Liver (tissue), 9 donors: ENCODE data around the gene ZNG1F. TPM values are rescaled to one million over a fixed set of nuclear protein-coding genes. Genes with fewer than 3 reads are reported as not detected.
"Not testable (repeated sequence)": the region's sequence is repeated elsewhere in the genome, so short reads cannot be mapped to it uniquely, and the experiment has no call there.

Experiments used
- DNase-seq: peaks from one replicate; pipeline ENCODE4 v3.0.0-alpha.2; 2017; ENCODE audit warnings: low spot score
- H3K27ac ChIP-seq, 2 donors: one replicate each; pipeline ENCODE4 v1.7.0; 2013; ENCODE audit warnings: inconsistent platforms in 2 of 2, low read length in 2 of 2, control low read depth in 1 of 2, low read depth in 1 of 2, mild to moderate bottlenecking in 1 of 2
- H3K27me3 ChIP-seq, 4 donors: one replicate each; pipeline versions ENCODE4 v1.6.1 to v1.7.0; 2013; ENCODE audit warnings: low read length in 3 of 4, inconsistent platforms in 1 of 4, mild to moderate bottlenecking in 1 of 4, moderate library complexity in 1 of 4; ENCODE audit not compliant: control insufficient read depth in 4 of 4, insufficient read depth in 4 of 4
- H3K36me3 ChIP-seq, 4 donors: one replicate each; pipeline versions ENCODE4 v1.6.1 to v1.7.0; 2013; ENCODE audit warnings: low read length in 3 of 4, mild to moderate bottlenecking in 3 of 4, low read depth in 1 of 4, moderate library complexity in 1 of 4; ENCODE audit not compliant: control insufficient read depth in 4 of 4, insufficient read depth in 3 of 4
- H3K4me1 ChIP-seq, 4 donors: one replicate each; pipeline versions ENCODE4 v1.6.1 to v1.7.0; 2013; ENCODE audit warnings: low read length in 3 of 4, mild to moderate bottlenecking in 3 of 4, moderate library complexity in 1 of 4; ENCODE audit not compliant: control insufficient read depth in 4 of 4, insufficient read depth in 4 of 4
- H3K4me3 ChIP-seq, 3 donors: one replicate each; pipeline versions ENCODE4 v1.6.1 to v1.7.0; 2013; ENCODE audit warnings: low read length in 3 of 3, control low read depth in 1 of 3, low read depth in 1 of 3, mild to moderate bottlenecking in 1 of 3
- H3K9ac ChIP-seq, 2 donors: one replicate each; pipeline ENCODE4 v1.7.0; 2013; ENCODE audit warnings: low read length in 2 of 2, mild to moderate bottlenecking in 2 of 2, moderate library complexity in 2 of 2, control low read depth in 1 of 2, low read depth in 1 of 2
- H3K9me3 ChIP-seq, 4 donors: one replicate each; pipeline versions ENCODE4 v1.6.1 to v1.7.0; 2013; ENCODE audit warnings: low read length in 3 of 4; ENCODE audit not compliant: control insufficient read depth in 4 of 4
- WGBS: extraction: QIAGEN DNeasy Blood & Tissue Kit; methylation state at CpG from one replicate; pipeline ENCODE4 v1.1.7; 2013; 5-methylcytosine and 5-hydroxymethylcytosine counted together
- polyA plus RNA-seq, 2 donors: library from polyadenylated mRNA; stranded (reverse) in 1 of 2; unstranded in 1 of 2; fragments of 200-250 nt in 1 of 2; fragments of >200 nt in 1 of 2; fragmentation: Nextera tagmentation in 1 of 2; extraction: Ambion mirVana in 1 of 2; gene quantifications; one replicate each; pipeline versions ENCODE4 v1.2.1 to v1.2.3, GENCODE V29; 2013 to 2015
- total RNA-seq, 2 donors: library from RNA; depleted of rRNA; stranded (reverse); fragments of >200 nt; gene quantifications; one replicate each; pipeline ENCODE4 v1.2.3, GENCODE V29; 2014
- donor health status: healthy.
- donor health status: healthy.
- donor health status: healthy.
- donor health status: healthy.
- donor health status: healthy.

Gene ZNG1F
- total and polyA plus RNA-seq, 4 donors = 3.1 to 16.1 (median 7.9) TPM

DNA sequence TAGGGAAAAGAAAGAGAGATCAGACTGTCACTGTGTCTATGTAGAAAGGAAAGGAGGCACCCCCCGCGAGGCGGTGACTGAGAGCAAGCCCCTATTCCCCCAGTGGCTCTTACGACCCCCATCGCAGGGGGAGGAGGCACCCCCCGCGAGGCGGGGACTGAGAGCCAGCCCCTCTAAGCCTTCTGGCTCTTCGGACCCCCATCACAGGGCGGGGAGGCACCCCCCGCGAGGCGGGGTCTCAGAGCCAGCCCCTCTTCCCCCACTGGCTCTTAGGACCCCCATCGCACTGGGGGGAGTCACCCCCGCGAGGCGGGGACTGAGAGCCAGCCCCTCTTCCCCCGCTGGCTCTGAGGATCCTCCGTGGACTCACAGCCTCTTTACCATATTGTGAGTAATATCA, 84.6 kb downstream of the ZNG1F start:
- not testable (repeated sequence) for H3K27ac ChIP-seq, H3K36me3 ChIP-seq, H3K9ac ChIP-seq, DNase-seq, H3K9me3 ChIP-seq, H3K27me3 ChIP-seq, H3K4me1 ChIP-seq, H3K4me3 ChIP-seq
- WGBS = 20% methylated on average over 11 of the region's 19 CpGs

DNA sequence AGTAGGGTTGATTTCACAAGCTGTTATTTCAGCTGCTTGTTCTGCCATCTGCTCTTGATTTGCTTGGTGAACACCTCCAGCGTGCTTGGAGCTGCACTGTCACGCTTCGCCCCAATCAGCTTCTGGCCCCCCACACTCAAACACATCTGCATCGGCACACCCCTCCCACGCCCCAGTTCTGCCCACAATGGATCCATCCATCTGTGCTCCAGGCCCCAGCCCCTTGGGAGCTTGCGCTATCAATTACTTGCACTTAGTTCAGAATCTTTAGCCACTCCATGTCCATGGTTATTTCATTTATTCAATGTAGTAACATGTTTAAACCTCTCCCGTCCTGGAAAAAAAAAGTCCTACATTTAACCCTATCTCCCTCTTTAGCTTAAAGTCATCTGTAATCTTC, 88.6 kb downstream of the ZNG1F start:
- WGBS = 58% methylated on average over 4 of the region's 7 CpGs
- H3K4me1 ChIP-seq, H3K27me3 ChIP-seq, H3K36me3 ChIP-seq, H3K4me3 ChIP-seq, H3K27ac ChIP-seq, H3K9ac ChIP-seq, H3K9me3 ChIP-seq, DNase-seq: not testable (repeated sequence)

DNA sequence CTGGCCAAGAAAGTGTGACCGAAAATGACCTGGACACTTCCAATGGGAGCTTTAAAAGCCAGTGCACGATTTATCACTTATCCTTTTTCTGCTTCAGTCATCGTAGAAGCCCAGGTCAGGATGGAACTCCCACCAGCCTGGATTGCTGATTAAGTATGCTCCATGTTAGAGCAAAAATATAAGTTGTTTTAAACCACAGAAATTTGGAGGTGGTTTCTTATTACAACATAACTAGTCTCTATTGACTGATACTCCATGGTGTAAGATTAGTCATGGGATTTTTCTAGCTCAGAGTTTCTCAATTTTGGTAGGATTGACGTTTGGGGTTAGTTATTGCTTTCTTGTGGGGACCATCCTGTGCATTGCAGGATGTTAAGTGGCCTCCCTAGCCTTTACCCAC, 90.4 kb downstream of the ZNG1F start:
- not testable (repeated sequence) for H3K9ac ChIP-seq, H3K27ac ChIP-seq, H3K27me3 ChIP-seq, H3K4me3 ChIP-seq, DNase-seq, H3K9me3 ChIP-seq, H3K36me3 ChIP-seq, H3K4me1 ChIP-seq
- WGBS = 51% methylated on average over 4 of the region's 4 CpGs

DNA sequence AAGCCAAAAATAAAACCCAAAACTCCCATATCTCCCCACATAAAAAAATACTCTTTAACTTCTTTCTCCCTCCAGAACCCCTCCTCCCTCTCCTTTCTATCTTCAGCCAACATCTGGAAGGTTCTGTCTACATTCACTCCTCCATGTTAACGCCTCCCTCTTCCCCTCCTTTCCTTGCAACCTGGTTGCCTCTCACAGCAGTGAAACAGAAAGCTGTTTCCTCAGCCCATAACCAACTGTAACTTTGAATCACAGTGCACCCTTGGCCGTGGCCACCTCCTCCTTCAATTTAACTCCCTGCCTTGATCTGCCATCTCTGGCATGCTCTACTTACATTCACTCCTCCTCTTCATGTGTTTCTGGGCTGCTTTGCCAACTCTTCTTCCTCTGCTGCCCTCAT, 94.1 kb downstream of the ZNG1F start:
- WGBS = 51% methylated on average over 1 of the region's 2 CpGs
- H3K9me3 ChIP-seq = not testable (repeated sequence)

DNA sequence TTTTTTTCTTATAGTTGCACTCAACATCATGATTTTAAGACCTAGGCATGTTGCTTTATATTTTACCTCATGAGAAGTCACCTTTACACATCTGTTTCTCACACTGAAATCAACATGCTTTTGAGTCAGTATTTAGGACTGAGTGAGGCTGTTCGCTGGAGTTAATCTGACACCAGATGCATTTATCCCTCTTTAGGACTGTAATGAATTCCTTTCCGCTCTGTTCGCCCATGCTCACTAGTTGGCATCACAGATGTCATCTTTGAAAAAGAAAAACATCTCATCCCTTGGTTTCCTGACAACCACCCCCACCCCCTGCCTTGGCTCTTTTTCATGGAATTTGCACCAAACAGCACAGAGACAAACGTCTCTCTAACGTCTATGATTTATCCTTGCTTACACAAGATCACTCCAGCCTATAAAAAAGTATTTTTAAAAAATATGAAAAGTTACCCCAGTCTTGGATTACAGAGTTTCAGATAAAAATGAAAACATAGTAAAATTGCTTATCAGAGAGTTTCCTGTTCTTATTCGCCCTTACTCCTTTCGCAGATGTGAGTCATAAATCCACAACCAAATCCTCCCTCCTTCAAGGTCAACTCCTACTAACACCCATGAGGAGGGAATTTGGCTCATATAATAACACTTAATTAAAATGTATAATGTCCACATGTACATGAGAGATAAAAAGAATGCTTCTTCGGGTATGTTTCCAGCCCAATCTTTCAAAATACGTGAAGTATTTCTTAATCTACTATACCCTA, 94.9 kb downstream of the ZNG1F start:
- not testable (repeated sequence) for DNase-seq, H3K9ac ChIP-seq, H3K4me3 ChIP-seq, H3K9me3 ChIP-seq, H3K36me3 ChIP-seq, H3K27me3 ChIP-seq, H3K4me1 ChIP-seq, H3K27ac ChIP-seq
- 75% methylated on average over 3 of the region's 9 CpGs for WGBS

More for the DNA sequence above, 94.1 kb downstream of the ZNG1F start:
- H3K9ac ChIP-seq, H3K4me3 ChIP-seq, H3K27ac ChIP-seq, H3K27me3 ChIP-seq, DNase-seq, H3K4me1 ChIP-seq, H3K36me3 ChIP-seq: not testable (repeated sequence)

DNA sequence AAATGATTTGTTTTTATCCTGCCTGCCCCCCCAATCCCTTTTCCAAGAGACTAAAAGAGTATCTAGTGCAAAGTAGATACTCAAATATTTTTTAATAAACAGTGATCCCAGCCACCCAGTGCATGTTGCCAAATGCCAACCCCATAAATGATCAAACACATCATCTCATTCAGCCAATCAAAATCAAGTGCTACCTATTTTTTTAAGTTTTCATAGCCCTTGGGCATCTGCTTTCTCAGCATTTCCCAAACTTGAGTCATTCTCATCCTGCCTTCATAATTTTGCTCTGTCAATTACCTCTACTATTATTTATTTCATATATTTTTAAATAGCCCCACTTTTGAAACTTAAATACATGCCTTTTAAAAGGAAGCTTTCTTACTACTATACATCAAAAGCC, 98.2 kb downstream of the ZNG1F start:
- not testable (repeated sequence) for H3K4me1 ChIP-seq, H3K27me3 ChIP-seq, H3K27ac ChIP-seq, H3K9ac ChIP-seq, H3K4me3 ChIP-seq, H3K36me3 ChIP-seq, DNase-seq, H3K9me3 ChIP-seq

DNA sequence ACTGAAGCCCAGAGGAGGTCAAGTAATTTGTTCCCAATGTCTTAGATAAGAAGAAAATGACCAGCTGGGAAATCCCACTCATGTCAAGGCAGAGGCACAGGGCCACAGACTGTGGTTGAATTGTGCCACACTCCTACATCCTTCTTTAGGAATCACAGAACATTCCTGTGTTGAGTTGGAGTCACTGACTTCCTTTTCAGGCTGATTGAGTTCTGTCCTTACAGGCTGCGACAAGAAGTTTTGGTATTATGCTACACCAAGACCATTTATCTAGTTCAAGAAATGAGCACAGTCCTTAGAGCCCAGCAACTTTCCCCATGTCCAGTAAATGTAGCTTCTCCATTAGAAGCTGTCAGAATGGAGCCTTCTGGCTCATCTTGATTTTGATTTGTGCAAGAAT, 98.7 kb downstream of the ZNG1F start:
- not testable (repeated sequence) for H3K9ac ChIP-seq, DNase-seq, H3K4me3 ChIP-seq, H3K27ac ChIP-seq, H3K27me3 ChIP-seq, H3K9me3 ChIP-seq, H3K36me3 ChIP-seq, H3K4me1 ChIP-seq
- WGBS = 33% methylated on average over 1 of the region's 1 CpG
